ENCODE measurements around the gene GLIS1.

- TF ChIP-seq FOXM1 (IDR thresholded peaks at IDR 0.05; ENCODE audit: borderline replicate concordance) (no peak), ZNF384 (IDR thresholded peaks at IDR 0.05) (no peak), TARDBP (IDR thresholded peaks at IDR 0.05) (no peak), BHLHE40 (IDR thresholded peaks at IDR 0.05; ENCODE audit: borderline replicate concordance) (no peak), FOXA1 (IDR thresholded peaks at IDR 0.05) (no peak), SP1 (IDR thresholded peaks at IDR 0.05) (no peak), ARNT (IDR thresholded peaks at IDR 0.05) (no peak), PKNOX1 (IDR thresholded peaks at IDR 0.05) (no peak), ELF4 (IDR thresholded peaks at IDR 0.05) (no peak), L3MBTL2 (conservative IDR thresholded peaks at IDR 0.05) (no peak), SUZ12 (IDR thresholded peaks at IDR 0.05) (no peak), HDGF (IDR thresholded peaks at IDR 0.05; ENCODE audit: borderline replicate concordance) (no peak), NFRKB (IDR thresholded peaks at IDR 0.05) (no peak)
Measured at GRCh38 chr1:53696571-53696970, 42.4 kb downstream of the GLIS1 start.
